Sciatic nerve (tissue), 2 donors: ENCODE results near the gene SHOC1. TPM values are rescaled to one million over a fixed set of nuclear protein-coding genes. Genes with fewer than 3 reads are reported as not detected.
"Not testable (repeated sequence)": the region's sequence is repeated elsewhere in the genome, so short reads cannot be mapped to it uniquely, and the experiment has no call there.

ENCODE experiments used
- ATAC-seq: fragments of 200-7000 bp; cut with Tn5 transposase; one replicate; pipeline ENCODE4 v1.9.1; 2020; ENCODE audit warnings: mild to moderate bottlenecking, moderate library complexity
- DNase-seq: peaks from one replicate; pipeline ENCODE4 v3.0.0-alpha.2; 2020; ENCODE audit warnings: low spot score
- intact Hi-C: fragments of 100-400 bp; cut with DNase I; formaldehyde crosslinking; loops from one replicate; pipeline ENCODE4 v1.14.2; 2022
- total RNA-seq: library from RNA; stranded (reverse); fragmentation: NEBNext Ultra II Directional; extraction: Animal tissue kit (Norgen Biotek cat#: 25700); gene quantifications from one replicate; pipeline ENCODE4 v1.2.1, GENCODE V29; 2021
- donor health status: DM: no; HTN: no; CAD: no.
- donor health status: DM: no; HTN: no; CAD: no.

Gene SHOC1
- total RNA-seq, 1 donor from 2014 or later: not detected

DNA sequence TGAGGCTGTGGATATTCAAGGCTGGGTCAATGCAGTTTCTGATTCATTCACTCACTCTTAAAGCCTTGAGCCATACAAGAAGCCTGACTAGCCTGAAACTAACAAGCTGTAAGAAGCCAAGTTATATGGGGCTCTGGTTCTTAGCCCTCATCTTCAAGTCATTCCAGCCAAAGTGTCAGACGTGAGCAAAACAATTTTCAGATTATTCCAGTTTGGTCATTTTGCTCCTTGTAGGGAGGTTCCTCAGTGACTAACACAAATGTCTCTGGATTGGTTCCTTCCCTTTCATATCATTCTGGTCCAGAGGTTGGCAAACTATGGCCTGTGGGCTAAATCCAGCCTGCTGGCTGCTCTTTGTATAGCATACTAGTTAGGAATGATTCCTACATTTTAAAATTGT is 12.5 kb upstream of the SHOC1 start:
- intact Hi-C loops: no loop called here
- DNase-seq (no peak), ATAC-seq (no peak)

DNA sequence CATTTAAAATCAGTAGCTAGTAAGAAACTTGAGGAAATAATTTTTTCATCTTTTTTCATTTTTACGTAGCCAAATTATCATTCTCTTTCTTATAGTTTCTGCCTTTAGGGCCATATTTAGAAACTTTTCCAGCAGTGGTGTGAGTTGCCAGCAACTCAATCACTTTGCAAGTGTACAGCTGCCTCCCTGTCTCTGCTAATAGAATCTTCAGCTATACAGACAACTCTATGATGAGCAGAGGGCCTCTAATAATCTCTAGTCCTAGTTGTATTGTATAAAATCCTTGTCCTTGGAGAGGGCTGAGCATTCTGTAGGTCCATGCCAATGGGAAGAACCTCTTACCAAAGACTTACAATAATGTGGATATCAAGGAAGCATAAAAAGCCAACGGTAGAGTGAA is 11.5 kb upstream of the SHOC1 start:
- DNase-seq: no peak

DNA sequence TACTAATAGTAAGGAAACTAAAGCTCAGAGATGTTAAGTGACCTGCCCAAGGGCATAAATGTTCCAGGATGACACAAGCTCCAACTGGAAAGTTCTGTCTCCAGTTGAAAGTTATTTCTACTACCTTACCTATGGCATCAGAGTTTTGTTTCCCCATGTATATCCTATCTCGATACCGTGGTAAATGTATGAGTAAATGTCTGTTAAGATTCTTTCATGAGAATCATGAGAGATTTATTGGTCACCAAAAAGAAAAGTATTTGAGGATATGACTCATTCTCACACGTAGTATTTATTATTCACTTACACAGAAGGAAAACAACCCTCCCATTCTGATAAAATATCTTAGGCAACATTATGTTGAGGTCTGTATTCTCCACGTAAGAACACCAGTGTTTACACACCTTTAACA is 11.1 kb upstream of the SHOC1 start:
- ATAC-seq (no peak), DNase-seq (no peak)
- intact Hi-C loops: no loop called here

More for the DNA sequence above, 11.5 kb upstream of the SHOC1 start:
- intact Hi-C loops: no loop called here
- ATAC-seq: no peak

DNA sequence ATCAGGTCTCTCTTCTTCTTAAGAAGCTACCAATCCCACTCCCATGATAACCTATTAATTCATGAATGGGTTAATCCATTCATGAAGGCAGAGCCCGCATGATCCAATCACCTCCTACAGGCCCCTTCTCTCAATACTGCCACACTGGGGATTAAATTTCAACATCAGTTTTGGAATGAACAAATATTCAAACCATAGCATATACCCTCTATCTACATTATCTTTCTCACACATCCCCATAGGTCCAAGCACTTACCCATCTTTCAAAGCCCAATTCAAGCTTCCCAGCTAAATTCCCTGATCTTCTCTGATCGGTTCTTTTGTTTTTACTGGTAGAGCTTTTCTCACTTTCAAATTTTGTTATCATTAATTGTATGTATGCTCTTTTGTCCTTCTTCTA is 10.5 kb upstream of the SHOC1 start:
- DNase-seq: no peak
- ATAC-seq: no peak
- intact Hi-C loops: no loop called here

DNA sequence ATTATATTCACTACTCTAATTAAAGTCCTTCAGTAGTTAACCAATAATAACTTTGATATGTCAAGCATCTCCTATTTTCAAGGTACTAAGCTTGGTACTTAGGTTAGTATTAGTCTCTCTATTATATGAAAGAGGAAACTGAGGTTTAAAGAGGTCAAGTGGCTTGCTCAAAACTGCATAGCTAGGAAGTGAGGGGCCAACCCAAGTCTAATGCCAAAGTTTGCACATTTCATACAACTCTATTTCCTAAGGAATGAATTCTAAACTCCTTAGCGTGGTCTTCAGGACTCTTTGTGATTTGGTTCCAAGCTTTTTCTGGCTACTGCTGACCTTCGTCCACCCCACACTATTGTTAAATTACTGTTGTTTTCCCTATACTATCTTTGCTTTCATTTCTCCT is 9.9 kb upstream of the SHOC1 start:
- no peak for DNase-seq
- ATAC-seq: no peak
- intact Hi-C loops: no loop called here

DNA sequence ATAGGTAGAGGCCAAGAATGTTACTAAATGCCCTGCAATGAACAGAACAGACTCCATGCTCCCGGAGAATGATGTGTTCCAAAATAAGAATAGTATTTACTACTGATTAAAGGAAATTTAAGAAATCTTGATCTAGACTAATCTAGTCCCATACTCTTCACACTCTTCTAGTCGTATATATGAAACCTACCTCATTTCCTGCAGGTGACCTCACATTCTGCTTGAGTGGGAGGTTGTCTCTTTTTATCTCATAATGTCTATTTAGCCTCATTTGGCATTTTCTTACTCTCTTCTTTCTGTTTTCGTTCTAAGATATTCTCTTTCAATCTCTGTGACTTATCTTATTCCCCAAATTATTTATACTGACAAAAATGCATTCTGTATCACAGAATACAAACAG is 9.2 kb upstream of the SHOC1 start:
- DNase-seq (no peak), ATAC-seq (no peak)
- intact Hi-C loops: no loop called here

DNA sequence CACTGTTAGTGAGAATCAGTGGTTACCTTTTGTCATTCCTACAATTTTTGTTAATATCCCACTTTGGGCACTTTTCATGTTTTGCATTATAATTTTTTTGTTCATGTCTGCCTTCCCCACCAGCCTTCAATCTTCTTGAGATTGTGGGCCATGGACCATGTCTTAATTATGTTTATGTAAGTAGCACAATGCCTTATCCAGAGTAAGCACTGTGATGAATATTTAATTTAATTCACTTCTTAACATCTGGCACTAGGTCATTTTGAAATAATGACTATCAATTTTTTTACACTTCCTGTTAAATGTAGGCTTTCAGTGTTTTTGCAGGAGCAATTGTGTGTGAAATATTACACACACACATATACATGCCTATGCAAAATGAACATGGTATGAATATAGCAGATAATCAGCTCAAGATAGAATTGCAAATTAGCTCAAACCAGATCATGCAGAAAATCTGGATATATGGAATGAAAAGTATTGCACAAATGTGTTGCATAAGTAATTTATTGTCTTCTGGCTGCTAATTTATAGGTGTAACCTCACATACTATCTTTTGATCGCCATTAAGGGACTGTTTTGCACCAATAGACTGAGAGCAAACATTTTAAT is 5.3 kb upstream of the SHOC1 start:
- intact Hi-C loops: no loop called here
- DNase-seq (no peak), ATAC-seq (no peak)

DNA sequence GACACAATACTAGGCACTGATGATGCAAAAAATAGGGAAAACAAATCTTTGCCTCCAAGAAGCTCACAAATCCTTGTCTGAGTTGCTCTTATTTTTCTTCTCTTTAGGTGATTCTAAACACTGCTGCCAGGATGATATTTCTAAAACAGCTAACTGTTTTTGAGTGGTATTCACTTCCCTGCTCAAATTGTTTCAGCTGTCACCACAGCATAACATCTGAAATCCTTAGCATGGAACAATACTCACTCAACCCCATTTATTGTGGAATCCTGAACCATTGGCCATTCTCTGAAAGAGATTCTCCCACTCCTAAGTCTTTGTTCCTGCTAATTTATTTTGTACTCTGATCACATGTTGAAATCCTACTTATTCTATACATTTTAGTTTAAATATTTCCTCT is 4.8 kb upstream of the SHOC1 start:
- DNase-seq (no peak), ATAC-seq (no peak)
- intact Hi-C loops: no loop called here

DNA sequence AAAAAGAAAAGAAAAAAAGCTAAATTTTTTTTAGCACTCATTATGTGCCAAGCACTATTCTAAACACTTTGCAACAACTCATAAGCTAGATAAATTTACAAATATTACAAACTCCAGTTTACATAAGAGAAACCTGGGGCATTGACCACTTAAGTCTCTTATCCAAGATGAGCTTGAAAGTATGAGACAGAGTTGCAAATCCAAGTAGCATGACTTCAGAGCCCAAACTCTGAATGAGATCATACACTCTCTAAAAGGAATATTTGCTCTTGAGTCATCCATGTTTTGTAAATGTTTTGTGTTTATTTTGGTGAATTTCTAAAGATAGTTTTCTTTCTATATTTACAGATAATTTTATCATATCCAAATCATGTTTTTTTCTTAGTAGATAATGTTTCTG is 4.0 kb upstream of the SHOC1 start:
- no peak for ATAC-seq
- no peak for DNase-seq
- intact Hi-C loops: no loop called here

DNA sequence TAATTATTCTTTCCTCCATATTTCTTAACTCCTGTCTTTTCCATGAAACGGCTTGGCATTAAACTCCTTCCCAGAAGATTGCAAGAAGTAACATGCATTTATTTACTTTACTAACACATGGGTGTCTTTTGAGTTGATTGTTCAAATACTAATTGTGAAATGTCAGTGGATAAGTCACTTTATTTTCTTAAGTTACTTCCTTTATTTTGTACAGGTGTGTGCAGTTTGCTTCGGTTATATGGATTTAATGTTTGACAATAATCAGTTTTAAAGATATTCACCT is 761 bp upstream of the SHOC1 start:
- ATAC-seq: no peak
- intact Hi-C loops: no loop called here

DNA sequence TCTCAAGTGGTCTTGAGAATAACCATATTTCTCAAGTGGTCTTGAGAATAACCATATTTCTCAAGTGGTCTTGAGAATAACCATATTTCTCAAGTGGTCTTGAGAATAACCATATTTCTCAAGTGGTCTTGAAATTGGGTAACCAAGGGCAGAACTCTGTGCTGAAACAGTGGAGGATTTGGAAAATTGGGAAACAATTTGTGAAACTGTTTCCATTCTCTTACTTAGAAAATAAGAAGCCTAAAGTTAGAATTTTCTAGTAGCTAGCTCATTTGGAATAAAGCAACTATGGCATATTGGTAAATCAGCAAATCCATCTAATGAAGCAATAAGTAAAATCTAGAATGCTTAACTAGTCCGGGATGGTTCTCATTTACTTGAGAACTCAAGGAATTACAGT is 2.9 kb downstream of the SHOC1 start:
- ATAC-seq, intact Hi-C loops, DNase-seq: not testable (repeated sequence)

More for the DNA sequence above, 761 bp upstream of the SHOC1 start:
- no peak for DNase-seq

DNA sequence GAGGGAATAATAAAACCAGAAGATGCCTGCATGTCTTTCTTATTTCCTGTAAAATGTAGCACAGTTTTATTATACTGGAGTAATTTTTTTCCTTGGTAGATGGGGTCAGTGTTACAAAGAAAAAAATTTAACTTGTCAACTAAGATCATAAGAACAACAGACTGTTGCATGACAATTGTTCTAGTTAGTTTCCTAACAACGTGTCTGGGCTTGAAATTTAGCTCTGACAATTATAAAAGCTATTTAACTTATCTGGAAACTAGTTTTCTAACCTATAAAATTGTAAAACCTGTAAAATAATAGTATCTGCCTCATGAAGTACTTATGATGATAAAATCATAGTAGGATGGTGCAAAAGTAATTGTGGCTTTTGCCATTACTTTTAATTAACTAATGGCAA is 4.9 kb downstream of the SHOC1 start:
- intact Hi-C loops: no loop called here
- ATAC-seq (no peak), DNase-seq (no peak)

DNA sequence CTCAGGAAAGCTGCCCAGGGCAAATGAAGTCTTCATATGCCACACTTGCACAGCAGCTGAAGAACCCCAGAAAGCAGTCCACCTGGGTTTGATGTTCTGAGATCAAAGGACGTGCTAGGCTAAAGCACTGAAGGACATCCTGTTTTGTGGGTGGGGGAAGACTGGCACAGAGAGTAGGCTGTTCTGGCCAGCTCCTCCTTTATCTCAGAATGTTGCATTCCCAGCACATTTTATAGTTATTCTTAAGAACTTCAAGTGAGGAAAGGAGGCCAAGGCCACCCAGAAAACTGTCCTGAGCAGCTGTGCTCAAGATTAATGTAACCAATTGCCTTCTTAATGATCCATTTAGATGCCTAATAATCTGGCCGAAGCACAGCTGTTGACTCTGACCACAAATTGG is 10.9 kb downstream of the SHOC1 start:
- intact Hi-C loops: no loop called here
- DNase-seq (no peak), ATAC-seq (no peak)

DNA sequence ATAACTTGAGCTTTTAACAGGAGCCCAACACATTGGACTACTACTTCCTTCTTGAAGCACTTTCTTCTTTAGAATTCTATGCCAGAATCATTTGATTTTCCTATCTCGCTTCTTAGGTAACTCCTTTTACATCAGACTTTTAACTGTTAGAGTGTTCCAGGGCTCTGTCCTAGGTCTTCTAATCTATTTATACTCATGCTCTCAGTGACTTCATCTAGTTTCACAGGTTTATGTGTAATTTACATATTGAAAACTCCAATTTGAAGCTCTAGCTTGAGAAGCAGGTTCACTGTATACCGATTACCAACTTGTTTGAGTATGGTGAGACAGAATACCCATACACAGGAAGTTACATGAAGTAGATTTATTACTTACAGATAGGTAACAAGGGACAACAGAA is 11.3 kb downstream of the SHOC1 start:
- no peak for DNase-seq
- ATAC-seq: no peak

DNA sequence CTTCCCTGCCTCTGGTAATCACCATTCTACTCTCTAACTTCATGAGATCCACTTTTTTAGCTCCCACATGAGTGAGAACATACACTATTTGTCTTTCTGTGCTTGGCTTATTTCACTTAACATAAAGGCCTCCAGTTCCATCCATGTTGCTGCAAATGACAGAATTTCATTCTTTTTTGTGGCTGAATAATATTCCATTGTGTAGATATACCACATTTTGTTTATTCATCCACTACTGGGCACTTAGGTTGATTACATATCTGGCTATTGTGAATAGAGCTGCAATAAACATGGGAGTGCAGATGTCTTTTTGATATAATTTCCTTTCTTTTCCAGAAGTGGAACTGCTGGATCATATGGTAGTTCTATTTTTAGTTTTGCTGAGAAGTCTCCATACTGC is 28.7 kb downstream of the SHOC1 start:
- intact Hi-C loops: no loop called here
- ATAC-seq (no peak), DNase-seq (no peak)

More for the DNA sequence above, 11.3 kb downstream of the SHOC1 start:
- intact Hi-C loops: no loop called here

DNA sequence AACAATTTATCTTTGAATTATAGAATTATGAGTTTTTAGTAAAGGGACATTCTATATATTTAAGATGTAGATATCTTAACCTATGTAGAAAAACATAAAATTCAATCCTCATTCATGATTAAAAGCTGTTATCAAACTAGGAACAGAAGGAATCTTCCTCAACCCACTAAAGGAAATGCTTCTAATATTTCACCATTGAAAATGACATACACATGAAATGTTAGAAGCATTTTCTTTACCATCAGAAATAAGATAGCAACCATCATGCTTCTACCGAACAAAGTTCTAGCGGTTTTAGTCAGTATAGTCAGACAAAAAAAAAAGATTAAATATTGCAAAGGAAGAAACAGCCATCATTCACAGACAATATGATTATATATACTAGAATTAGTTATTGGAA is 32.2 kb downstream of the SHOC1 start:
- ATAC-seq: no peak
- DNase-seq: no peak
- intact Hi-C loops: no loop called here

DNA sequence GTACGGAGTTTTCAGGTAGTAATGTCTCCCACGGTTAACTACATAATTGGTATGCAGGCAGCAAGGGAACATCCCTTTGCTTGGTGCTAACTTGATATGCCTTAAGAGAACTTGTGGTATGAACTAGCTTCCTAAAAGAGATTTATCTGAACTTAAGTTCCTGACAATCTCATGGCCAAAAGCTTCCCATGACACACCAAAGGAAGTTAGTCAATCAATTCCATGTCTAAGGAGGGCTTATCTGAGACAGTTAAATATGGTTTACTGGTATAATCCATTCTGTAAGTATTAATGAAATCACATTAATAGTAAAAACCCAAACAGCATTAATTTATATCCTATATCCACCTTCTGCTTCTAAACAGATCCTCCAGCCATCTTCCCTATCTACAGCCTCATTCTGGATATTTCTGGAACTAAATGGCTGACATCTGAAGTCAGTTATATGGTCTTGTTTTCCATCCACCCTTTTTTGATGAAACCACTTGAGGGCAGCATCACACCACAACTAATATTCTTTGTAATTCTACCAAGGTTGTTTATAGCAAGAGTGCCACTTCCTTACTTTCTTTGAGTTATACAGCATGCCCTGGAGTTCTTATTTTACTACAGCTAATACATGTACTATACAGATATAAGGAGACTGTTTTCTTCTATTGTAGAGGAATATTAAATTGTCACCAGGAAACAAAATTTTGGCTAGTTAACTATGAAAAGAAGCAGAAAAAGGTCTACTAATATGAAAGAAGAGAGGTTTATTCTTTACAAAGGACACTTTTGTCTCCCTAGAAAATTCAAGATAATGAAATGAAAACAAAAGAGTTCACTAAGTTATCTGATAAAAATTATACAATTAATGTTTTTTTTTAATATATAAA is 34.7 kb downstream of the SHOC1 start:
- no peak for DNase-seq
- intact Hi-C loops: no loop called here

DNA sequence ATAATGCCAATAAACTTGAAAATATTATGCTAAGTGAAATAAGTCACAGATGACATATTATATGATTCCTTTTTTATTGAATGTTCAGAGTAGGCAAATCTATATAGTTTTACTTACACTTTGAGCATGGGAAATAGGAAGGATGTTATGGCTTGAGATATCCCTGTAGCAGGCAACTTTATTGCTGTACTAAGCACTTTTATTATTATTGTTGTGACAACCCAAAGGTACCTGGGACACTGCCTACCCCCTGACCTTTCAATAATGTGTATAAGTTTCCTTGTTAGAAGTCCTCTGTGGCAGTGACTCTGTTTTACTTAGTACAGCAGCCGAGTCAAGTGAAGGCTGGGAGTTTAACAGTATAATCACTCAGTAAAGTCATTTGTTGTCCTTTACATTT is 39.9 kb downstream of the SHOC1 start:
- ATAC-seq (no peak), DNase-seq (no peak)
- intact Hi-C loops: no loop called here

More for the DNA sequence above, 34.7 kb downstream of the SHOC1 start:
- peak; percentile 86 for ATAC-seq

DNA sequence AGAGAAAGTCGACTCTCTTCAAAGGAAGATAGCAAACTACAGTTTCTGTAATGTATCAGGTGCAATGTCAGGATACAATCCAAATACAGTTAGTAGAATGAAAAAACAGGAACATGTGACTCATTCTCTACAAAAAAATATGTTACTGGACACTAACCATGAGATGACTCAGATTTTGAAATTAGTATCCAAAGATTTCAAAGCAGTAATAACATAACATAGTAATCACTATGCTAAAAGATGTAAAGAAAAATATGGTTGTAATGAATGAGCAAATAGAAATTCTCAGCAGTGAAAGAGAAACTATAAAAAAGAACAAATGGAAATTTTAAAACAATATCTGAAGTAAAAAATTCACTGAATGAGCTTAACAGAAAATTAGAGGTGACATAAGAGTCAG is 42.3 kb downstream of the SHOC1 start:
- intact Hi-C loops: no loop called here
- ATAC-seq: no peak
- no peak for DNase-seq
